Measurements from ENCODE around the gene SPANXD. TPM values are rescaled to one million over a fixed set of nuclear protein-coding genes. Genes with fewer than 3 reads are reported as not detected.

The SPANXD gene
- total RNA-seq, 2 donors from 2014 or later, result not detected

GRCh38 chrX:141714680-141715079 lies 16.1 kb upstream of the SPANXD start:
- no peak overlapping the region for H3K4me3 ChIP-seq
- no peaks in the 10 kb centered on the region for H3K36me3 ChIP-seq
- no peak overlapping the region for H3K27ac ChIP-seq
- WGBS, result 82% methylated on average over 3 of the region's 3 CpGs
- intact Hi-C loops (cut with DNase I), result no loop called here
- H3K9me3 ChIP-seq, result no peaks in the 10 kb centered on the region
- no peak for TF ChIP-seq POLR2A (IDR thresholded peaks at IDR 0.05)
- TF ChIP-seq, protein P1, sequence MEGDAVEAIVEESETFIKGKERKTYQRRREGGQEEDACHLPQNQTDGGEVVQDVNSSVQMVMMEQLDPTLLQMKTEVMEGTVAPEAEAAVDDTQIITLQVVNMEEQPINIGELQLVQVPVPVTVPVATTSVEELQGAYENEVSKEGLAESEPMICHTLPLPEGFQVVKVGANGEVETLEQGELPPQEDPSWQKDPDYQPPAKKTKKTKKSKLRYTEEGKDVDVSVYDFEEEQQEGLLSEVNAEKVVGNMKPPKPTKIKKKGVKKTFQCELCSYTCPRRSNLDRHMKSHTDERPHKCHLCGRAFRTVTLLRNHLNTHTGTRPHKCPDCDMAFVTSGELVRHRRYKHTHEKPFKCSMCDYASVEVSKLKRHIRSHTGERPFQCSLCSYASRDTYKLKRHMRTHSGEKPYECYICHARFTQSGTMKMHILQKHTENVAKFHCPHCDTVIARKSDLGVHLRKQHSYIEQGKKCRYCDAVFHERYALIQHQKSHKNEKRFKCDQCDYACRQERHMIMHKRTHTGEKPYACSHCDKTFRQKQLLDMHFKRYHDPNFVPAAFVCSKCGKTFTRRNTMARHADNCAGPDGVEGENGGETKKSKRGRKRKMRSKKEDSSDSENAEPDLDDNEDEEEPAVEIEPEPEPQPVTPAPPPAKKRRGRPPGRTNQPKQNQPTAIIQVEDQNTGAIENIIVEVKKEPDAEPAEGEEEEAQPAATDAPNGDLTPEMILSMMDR (IDR thresholded peaks at IDR 0.05), result no peak
- TF ChIP-seq POLR2AphosphoS5 (IDR thresholded peaks at IDR 0.05), result no peak
- no peaks in the 10 kb centered on the region for H3K27me3 ChIP-seq (replicated peaks; ENCODE audit: insufficient read depth)
- H3K4me1 ChIP-seq (replicated peaks), result no peaks in the 10 kb centered on the region
- no peak for DNase-seq (ENCODE audit: low spot score)

DNA sequence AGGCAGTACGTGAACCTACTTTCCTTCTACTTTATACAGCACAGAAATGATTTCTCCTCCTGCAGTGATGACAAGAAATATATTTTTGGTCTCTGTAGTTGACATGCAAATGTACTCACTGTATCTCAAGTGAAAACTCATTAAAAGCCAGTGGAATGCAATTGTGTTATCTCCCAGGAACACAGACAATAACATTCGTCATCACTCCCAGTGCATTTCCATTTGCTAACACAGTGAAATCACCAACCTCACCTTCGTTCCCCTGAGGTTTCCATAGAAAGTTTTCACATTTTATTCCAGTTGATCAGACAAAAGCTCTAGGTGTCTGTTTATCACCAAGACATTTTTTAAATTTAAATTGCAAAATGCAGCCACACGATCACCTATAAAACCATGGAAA lies 2.5 kb upstream of the SPANXD start:
- 69% methylated on average over 4 of the region's 4 CpGs for WGBS
- DNase-seq (ENCODE audit: low spot score), result no peak
- Histone ChIP-seq H3K9me3 (no peaks in the 10 kb centered on the region), H3K4me3 (no peak overlapping the region), H3K4me1 (replicated peaks) (no peaks in the 10 kb centered on the region), H3K36me3 (no peaks in the 10 kb centered on the region), H3K27me3 (replicated peaks; ENCODE audit: insufficient read depth) (no peaks in the 10 kb centered on the region), H3K27ac (no peak overlapping the region)
- TF ChIP-seq, protein P1 (IDR thresholded peaks at IDR 0.05), result no peak
- TF ChIP-seq POLR2A (IDR thresholded peaks at IDR 0.05), result no peak
- TF ChIP-seq POLR2AphosphoS5 (IDR thresholded peaks at IDR 0.05), result no peak
- intact Hi-C loops (cut with DNase I), result no loop called here

GRCh38 chrX:141673946-141674345 lies 24.6 kb downstream of the SPANXD start:
- Histone ChIP-seq H3K4me1 (replicated peaks) (no peaks in the 10 kb centered on the region), H3K4me3 (no peak overlapping the region), H3K27me3 (replicated peaks; ENCODE audit: insufficient read depth) (no peaks in the 10 kb centered on the region), H3K36me3 (no peaks in the 10 kb centered on the region), H3K27ac (no peak overlapping the region), H3K9me3 (no peaks in the 10 kb centered on the region)
- no peak for DNase-seq (ENCODE audit: low spot score)
- TF ChIP-seq POLR2A (IDR thresholded peaks at IDR 0.05) (no peak), POLR2AphosphoS5 (IDR thresholded peaks at IDR 0.05) (no peak)
- TF ChIP-seq, protein P1 (IDR thresholded peaks at IDR 0.05), result no peak
- intact Hi-C loops (cut with DNase I), result no loop called here
- 90% methylated on average over 2 of the region's 2 CpGs for WGBS

GRCh38 chrX:141669689-141670088 lies 28.9 kb downstream of the SPANXD start:
- no peak overlapping the region for H3K27ac ChIP-seq
- H3K9me3 ChIP-seq, result no peaks in the 10 kb centered on the region
- intact Hi-C loops (cut with DNase I), result no loop called here
- no peaks in the 10 kb centered on the region for H3K27me3 ChIP-seq (replicated peaks; ENCODE audit: insufficient read depth)
- WGBS, result 56% methylated on average over 1 of the region's 1 CpG
- no peaks in the 10 kb centered on the region for H3K4me1 ChIP-seq (replicated peaks)
- no peak overlapping the region for H3K4me3 ChIP-seq
- DNase-seq (ENCODE audit: low spot score), result no peak
- no peaks in the 10 kb centered on the region for H3K36me3 ChIP-seq
- TF ChIP-seq POLR2A (IDR thresholded peaks at IDR 0.05) (no peak), POLR2AphosphoS5 (IDR thresholded peaks at IDR 0.05) (no peak)
- TF ChIP-seq, protein P1 (IDR thresholded peaks at IDR 0.05), result no peak

GRCh38 chrX:141668371-141668770 lies 30.2 kb downstream of the SPANXD start:
- TF ChIP-seq POLR2A (IDR thresholded peaks at IDR 0.05), result no peak
- no peak for TF ChIP-seq POLR2AphosphoS5 (IDR thresholded peaks at IDR 0.05)
- TF ChIP-seq, protein P1 (IDR thresholded peaks at IDR 0.05), result no peak
- Histone ChIP-seq H3K27me3 (replicated peaks; ENCODE audit: insufficient read depth) (no peaks in the 10 kb centered on the region), H3K36me3 (no peaks in the 10 kb centered on the region), H3K9me3 (no peaks in the 10 kb centered on the region), H3K27ac (no peak overlapping the region), H3K4me3 (no peak overlapping the region), H3K4me1 (replicated peaks) (no peaks in the 10 kb centered on the region)
- WGBS, result 88% methylated on average over 4 of the region's 4 CpGs
- intact Hi-C loops (cut with DNase I), result no loop called here
- DNase-seq (ENCODE audit: low spot score), result no peak

Data from prostate gland (tissue), 2 donors.